HG03378 (cell line): ENCODE data around the gene NEURL3.
"Not testable (repeated sequence)": the region's sequence is repeated elsewhere in the genome, so short reads cannot be mapped to it uniquely, and the experiment has no call there.

Source experiments
- ATAC-seq: cut with Tn5 transposase; IDR thresholded peaks from one replicate; pipeline ENCODE4 v1.9.1; 2021; ENCODE audit warnings: mild to moderate bottlenecking, moderate library complexity; ENCODE audit not compliant: unreplicated experiment

Gene NEURL3

GRCh38 chr2:96505231-96505889 lies at the start of gene NEURL3:
NEURL3 (minus strand) TSS chr2:96505357; CDS start chr2:96505286, 71 bp downstream.
- ATAC-seq: no peak

GRCh38 chr2:96554293-96555145 lies 49.4 kb upstream of the NEURL3 start:
- peak; percentile 55 for ATAC-seq

DNA sequence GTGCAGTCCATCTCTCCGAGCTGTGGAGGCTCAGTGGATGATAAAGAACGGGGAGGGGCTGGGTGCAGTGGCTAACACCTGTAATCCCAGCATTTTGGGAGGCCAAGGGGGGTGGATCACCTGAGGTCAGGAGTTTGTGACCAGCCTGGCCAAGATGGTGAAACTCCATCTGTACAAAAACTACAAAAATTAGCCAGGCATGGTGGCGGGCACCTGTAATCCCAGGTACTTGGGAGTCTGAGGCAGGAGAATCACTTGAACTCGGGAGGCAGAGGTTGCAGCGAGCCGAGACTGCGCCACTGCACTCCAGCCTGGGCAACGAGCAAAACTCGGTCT lies 48.8 kb upstream of the NEURL3 start:
- not testable (repeated sequence) for ATAC-seq

DNA sequence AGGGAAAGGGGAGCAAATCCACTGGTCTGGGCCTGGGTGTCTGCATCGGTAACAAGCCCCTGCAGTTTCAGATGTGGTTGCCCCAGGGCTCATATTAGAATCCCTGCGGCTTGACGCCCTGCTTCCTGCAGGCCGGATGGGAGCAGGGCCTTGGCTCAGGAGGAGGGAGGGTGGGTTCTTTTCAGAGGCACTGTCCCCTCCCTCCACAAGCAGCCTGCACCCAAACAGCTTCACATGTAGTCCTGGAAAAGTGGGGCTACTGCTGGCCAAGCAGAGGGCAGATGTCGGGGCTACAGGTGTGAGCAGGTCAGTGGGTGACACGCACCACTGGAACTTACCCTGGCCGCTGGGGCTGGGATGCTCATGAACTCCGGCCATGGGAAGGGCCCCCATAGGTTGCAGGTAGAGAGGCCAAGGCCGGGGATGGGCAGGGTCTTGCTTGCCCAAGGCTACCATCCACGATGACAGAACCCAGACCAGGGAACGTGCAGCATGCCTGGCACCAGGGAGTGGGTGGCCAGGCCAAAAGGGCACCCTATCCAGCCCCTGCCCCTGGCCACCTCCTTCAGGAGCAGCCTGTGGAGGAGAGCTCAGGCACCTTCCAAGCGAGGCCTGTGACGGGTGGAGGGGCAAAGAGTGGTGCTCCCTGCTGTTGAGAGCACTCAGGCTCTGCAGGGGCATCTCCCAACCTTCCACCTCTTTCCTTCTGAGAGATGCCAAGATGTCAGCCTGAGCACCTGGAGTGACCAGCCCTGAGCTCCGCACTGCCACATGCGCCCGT lies 48.2 kb upstream of the NEURL3 start:
- no peak for ATAC-seq

DNA sequence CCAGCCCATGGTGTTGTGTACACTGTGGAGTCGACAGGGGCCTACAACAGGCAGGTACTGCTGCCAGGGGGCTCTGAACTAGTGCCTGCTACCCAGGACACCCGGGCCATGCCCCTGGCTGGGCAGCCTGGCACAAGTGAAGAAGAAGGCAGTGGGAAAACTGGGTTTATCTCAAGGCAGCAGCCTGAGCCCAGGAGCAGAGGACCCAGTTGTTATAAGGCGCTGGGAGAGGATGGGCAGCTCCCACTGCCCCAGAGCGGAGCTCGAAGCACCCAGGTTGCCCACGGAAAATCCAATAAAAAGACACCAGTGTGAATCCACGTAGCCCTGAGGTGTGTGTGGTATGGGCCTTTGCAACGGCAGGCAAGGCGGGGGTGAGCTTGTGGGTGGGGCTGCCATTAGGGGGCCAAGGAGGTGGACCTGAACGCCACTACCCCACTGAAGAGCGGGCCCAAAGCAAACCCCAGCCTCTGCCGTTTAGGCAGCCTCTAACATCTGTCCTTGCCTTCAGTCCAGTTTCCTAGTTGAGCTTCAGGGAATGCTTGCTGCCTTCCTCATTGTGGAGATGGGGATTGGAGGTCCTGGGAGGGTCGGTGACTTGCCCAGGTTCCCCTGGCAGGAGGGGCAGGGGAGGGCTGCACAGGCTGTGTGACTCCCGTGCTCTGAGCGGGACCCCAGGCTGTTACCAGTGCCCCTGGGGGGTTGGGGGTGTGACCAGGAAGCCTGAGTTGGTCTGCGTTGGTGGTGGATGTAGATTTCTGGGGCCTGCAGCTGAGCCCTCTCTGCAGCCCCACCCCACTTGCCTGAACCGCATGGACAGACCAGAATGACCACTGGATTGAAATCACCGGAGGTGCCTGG lies 47.4 kb upstream of the NEURL3 start:
- ATAC-seq: no peak

DNA sequence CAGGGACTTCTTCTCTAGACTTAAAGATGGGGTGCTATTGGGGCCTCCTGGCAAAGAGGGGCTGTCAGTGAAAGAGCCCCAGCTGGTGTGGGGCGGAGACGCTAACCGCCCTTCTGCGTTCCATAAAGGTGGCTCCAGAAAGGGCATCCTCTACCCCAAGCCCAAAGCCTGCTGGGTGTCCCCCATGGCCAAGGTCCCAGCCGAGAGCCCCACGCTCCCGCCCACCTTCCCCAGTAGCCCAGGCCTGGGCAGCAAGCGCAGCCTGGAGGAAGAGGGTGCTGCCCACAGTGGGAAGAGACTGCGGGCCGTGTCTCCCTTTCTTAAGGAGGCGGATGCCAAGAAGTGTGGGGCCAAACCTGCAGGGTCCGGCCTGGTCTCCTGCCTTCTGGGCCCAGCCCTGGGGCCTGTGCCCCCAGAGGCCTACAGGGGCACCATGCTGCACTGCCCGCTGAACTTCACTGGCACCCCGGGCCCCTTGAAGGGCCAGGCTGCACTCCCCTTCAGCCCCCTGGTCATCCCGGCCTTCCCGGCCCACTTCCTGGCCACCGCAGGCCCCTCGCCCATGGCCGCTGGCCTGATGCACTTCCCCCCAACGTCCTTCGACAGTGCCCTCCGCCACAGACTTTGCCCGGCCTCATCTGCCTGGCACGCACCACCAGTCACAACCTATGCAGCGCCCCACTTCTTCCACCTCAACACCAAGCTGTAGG lies 46.6 kb upstream of the NEURL3 start:
- no peak for ATAC-seq

DNA sequence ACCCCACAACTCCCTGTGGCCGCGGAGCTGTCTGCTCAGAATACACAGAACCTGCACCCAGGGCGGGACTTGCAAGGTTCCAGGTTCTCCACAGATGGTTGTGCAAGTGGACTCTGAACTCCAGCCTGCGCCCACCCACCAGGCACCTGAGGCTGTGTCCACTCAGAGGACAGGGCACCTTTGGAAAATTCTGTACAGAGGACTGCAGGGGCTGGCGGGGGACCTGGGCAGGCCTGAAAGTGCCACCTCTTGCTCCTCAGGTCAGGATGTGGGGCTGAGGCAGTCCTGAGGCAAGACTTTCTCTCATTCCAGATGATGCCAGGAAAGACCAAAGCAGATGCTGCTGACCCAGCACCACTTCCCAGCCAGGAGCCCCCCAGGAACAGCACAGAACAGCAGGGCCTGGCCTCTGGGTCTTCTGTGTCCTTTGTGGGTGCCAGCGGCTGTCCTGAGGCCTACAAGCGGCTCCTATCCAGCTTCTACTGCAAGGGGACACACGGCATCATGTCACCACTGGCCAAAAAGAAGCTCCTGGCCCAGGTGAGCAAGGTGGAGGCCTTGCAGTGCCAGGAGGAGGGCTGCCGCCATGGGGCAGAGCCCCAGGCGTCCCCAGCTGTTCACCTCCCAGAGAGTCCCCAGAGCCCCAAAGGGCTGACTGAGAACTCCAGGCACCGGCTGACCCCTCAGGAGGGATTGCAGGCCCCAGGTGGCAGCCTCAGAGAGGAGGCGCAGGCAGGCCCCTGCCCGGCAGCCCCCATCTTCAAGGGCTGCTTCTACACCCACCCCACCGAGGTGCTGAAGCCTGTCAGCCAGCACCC lies 45.8 kb upstream of the NEURL3 start:
- no peak for ATAC-seq

GRCh38 chr2:96549967-96550786 lies 45.0 kb upstream of the NEURL3 start:
- no peak for ATAC-seq

DNA sequence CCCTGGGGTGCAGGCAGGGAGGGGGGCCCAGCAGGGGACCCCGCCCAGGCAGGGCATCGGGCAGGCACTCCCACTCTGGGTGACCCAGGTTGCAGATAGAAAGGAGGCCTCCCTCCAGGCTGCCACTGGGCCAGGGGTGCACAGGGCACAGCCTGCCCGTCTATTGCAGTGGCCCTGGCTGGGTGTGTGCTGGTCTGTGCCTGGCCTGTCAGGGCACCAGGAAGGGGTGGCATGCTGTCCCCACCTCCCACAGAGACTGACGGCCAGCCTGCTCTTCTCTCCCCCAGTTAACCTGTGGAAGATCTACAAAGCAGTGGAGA lies 44.3 kb upstream of the NEURL3 start:
- no peak for ATAC-seq

DNA sequence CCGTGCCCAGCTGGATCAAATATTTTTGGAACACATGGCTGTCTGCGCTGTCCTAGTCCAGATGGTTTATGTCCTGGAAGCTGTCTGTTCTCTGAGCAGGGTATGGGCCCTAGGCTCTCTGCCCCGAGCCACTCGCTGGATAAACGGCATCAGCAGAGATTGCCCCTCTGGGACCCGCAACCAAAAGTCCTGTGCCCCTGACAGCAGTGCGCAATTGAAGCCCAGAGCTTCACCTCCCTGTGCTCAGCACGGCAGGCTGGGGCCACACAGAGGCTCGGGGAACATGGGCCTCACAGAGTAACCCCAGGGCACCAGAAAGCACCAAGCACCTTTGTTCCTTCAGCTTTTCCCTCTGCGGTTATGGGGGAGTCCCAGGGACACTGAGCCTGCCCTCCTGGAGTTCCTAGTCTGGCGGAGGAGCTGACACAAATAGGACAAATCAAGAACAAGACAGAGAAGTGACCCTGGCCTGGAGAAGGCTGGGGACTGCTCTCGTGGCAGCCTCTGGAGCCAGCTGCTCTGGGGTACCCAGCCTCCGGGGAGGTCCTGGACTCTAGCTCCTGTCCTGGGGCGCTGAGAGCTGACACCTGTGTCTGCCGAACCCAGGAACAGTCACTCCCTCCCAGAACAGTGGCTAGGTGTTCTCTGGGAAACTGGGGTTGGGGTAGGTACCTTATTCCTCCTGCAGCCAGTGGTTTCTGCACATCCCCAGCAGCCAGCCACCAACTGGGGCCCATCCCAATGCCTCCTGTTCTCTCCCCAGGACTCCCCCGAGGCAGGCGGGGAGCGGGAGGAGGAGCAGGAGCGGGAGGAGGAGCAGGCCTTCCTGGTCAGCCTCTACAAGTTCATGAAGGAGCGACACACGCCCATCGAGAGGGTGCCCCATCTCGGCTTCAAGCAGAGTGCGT lies 43.7 kb upstream of the NEURL3 start:
- no peak for ATAC-seq

GRCh38 chr2:96547731-96548171 lies 42.6 kb upstream of the NEURL3 start:
- ATAC-seq: no peak

- no peak for ATAC-seq
Observed at GRCh38 chr2:96547203-96547641, 42.1 kb upstream of the NEURL3 start.

DNA sequence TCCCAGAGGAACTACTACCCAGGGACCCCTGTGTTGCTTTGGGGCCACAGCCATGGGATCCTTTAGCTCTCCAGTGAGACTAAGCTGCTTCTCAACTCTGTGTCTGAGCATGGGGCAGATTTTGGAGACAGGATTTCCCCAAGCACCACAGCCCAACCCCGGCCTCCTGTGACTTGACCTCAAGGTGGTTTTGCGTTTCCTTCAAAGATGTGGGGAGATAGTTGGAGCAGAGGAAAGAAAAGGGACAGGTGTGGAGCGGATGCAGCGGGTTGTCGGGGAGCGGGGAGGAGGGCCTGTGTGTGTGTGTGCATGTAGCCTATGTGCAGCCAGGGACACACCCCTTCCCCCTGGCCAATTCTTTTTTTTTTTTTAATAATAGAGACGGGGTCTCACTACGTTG lies 41.6 kb upstream of the NEURL3 start:
- no peak for ATAC-seq

- ATAC-seq: no peak
Observed at GRCh38 chr2:96546321-96546720, 41.2 kb upstream of the NEURL3 start.

GRCh38 chr2:96542357-96542977 lies 37.3 kb upstream of the NEURL3 start:
- ATAC-seq: no peak

- no peak for ATAC-seq
Observed at GRCh38 chr2:96541398-96542152, 36.4 kb upstream of the NEURL3 start.
